Epithelial cell of proximal tubule (primary cell): ENCODE measurements around the gene SCCPDH. TPM values are rescaled to one million over a fixed set of nuclear protein-coding genes. Genes with fewer than 3 reads are reported as not detected.

Experiments
- DNase-seq: peaks from one replicate; pipeline ENCODE4 v3.0.0-alpha.2; 2011; ENCODE audit warnings: low read depth
- H3K4me3 ChIP-seq: 2 replicates; pipeline ENCODE4 v1.5.1; 2011; ENCODE audit warnings: low read depth, mild to moderate bottlenecking, low read length
- CTCF ChIP-seq: conservative IDR thresholded peaks from 2 replicates; pipeline ENCODE4 v1.5.1; 2012; ENCODE audit warnings: low read depth, mild to moderate bottlenecking, low read length
- total RNA-seq: library from RNA; depleted of rRNA; stranded (reverse); fragments of >200 nt; gene quantifications from 2 replicates; pipeline ENCODE4 v1.2.3, GENCODE V29; 2015

The SCCPDH gene
- total RNA-seq, 1 donor from 2014 or later, result 40.8 TPM

GRCh38 chr1:246753670-246754535 is 29.7 kb downstream of the SCCPDH start:
- peak; percentile 79 for TF ChIP-seq CTCF
- no peak overlapping the region for H3K4me3 ChIP-seq
- DNase-seq, result no peak

- TF ChIP-seq CTCF, result no peak
- no peak for DNase-seq
- H3K4me3 ChIP-seq, result no peak overlapping the region
These were observed 31.2 kb downstream of the SCCPDH start for GRCh38 chr1:246755419-246755818.

GRCh38 chr1:246760422-246761347 is 36.5 kb downstream of the SCCPDH start:
- no peak overlapping the region for H3K4me3 ChIP-seq
- TF ChIP-seq CTCF, result no peak
- no peak for DNase-seq

GRCh38 chr1:246761396-246761795 is 37.2 kb downstream of the SCCPDH start:
- no peak for DNase-seq
- TF ChIP-seq CTCF, result no peak
- no peak overlapping the region for H3K4me3 ChIP-seq

- no peak for DNase-seq
- no peak overlapping the region for H3K4me3 ChIP-seq
- TF ChIP-seq CTCF, result no peak
These were observed 41.3 kb downstream of the SCCPDH start for GRCh38 chr1:246765521-246765920.

- TF ChIP-seq CTCF, result no peak
- DNase-seq, result no peak
- H3K4me3 ChIP-seq, result no peak overlapping the region
These were observed 44.3 kb downstream of the SCCPDH start for GRCh38 chr1:246768403-246769020.
